IPS-20b (cell line): Measurements from ENCODE around the gene PROX2.

Experiments
- H3K27ac ChIP-seq: one replicate; pipeline ENCODE4 v1.5.1; 2013; ENCODE audit warnings: low read length
- H3K27me3 ChIP-seq: 2 replicates; pipeline ENCODE4 v1.6.1; 2013; ENCODE audit warnings: mild to moderate bottlenecking, low read length, inconsistent platforms; ENCODE audit not compliant: insufficient read depth
- H3K36me3 ChIP-seq: 2 replicates; pipeline ENCODE4 v1.6.1; 2013; ENCODE audit warnings: low read depth, mild to moderate bottlenecking, inconsistent platforms, low read length, moderate library complexity; ENCODE audit not compliant: insufficient read depth
- H3K4me1 ChIP-seq: 2 replicates; pipeline ENCODE4 v1.6.1; 2013; ENCODE audit warnings: mild to moderate bottlenecking, control low read depth, inconsistent platforms, low read length, moderate library complexity; ENCODE audit not compliant: insufficient read depth
- H3K4me3 ChIP-seq: 2 replicates; pipeline ENCODE4 v1.5.1; 2013; ENCODE audit warnings: mild to moderate bottlenecking, low read length, inconsistent platforms
- H3K9ac ChIP-seq: 2 replicates; pipeline ENCODE4 v1.6.1; 2013; ENCODE audit warnings: low read depth, mild to moderate bottlenecking, inconsistent platforms, low read length, moderate library complexity
- H3K9me3 ChIP-seq: 2 replicates; pipeline ENCODE4 v1.6.1; 2013; ENCODE audit warnings: mild to moderate bottlenecking, low read depth, low read length, inconsistent platforms; ENCODE audit not compliant: insufficient read depth

The PROX2 gene

DNA sequence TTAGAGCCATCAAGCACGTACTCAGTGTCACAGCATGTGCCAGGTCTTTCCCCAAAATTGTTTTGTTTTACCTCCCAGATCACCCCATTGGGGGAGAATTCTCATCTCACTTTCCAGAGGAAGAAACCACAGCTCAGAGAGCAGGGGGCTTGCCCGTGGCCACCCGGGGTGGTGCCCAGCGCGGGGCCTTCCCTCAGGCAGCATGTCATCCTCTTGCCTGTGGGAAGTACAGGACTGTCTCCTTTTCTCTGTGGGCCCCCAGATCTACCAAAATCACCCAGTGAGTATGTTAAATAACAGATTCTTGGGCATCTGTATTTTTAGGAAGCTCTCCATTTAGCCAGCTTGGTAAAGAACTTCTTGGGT is 41.2 kb upstream of the PROX2 start:
- Histone ChIP-seq H3K9ac (no peak overlapping the region), H3K9me3 (no peaks in the 10 kb centered on the region), H3K4me3 (no peak overlapping the region), H3K4me1 (no peaks in the 10 kb centered on the region), H3K27me3 (peaks cover 2% of the 10 kb centered on the region; the same call in 1 of the 2 replicates), H3K27ac (no peak overlapping the region), H3K36me3 (no peaks in the 10 kb centered on the region)

DNA sequence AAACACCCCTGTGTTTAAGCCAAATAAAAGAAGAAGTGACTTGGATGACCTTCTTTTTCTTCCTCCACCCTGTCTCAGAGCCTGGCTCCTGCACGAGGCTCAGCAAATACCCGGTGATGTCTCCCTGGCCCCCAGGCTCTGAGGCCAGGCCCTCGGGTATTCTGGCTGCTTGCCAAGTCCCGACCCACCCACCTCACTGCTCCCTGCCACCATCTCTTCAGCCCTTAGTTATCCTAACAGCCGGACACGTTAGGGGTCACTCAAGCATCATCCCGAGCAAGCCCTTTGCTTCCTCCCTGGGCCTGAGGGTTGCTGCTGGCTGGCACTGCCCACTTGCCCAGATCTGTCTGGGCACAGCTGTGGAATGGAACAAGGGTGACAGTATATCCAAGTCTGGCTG is 39.9 kb upstream of the PROX2 start:
- no peak overlapping the region for H3K27ac ChIP-seq
- no peak overlapping the region for H3K4me3 ChIP-seq
- H3K9ac ChIP-seq: no peak overlapping the region
- no peaks in the 10 kb centered on the region for H3K36me3 ChIP-seq
- no peaks in the 10 kb centered on the region for H3K9me3 ChIP-seq
- no peaks in the 10 kb centered on the region for H3K4me1 ChIP-seq
- H3K27me3 ChIP-seq: no peaks in the 10 kb centered on the region

DNA sequence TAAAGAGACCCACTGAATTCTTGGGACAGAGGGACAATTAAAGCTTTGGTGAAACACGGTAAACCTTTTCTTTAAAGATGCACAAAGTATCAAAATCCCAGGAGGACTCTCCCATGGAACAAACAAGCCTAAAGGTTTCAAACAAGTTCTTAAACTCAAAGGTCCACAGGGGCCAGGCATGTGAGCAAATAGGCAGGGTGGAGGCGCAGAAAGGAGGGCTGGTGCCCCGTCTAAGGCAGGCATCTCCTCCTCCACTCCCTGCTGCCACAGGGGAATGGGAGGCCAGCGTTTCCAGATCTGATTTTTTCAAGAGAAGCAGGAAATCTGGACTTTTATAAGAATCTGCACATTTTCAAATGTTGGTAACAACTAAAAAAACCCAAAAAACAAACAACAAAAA is 39.5 kb upstream of the PROX2 start:
- H3K9ac ChIP-seq: no peak overlapping the region
- no peaks in the 10 kb centered on the region for H3K27me3 ChIP-seq
- H3K9me3 ChIP-seq: no peaks in the 10 kb centered on the region
- no peaks in the 10 kb centered on the region for H3K36me3 ChIP-seq
- H3K27ac ChIP-seq: no peak overlapping the region
- no peak overlapping the region for H3K4me3 ChIP-seq
- no peaks in the 10 kb centered on the region for H3K4me1 ChIP-seq

DNA sequence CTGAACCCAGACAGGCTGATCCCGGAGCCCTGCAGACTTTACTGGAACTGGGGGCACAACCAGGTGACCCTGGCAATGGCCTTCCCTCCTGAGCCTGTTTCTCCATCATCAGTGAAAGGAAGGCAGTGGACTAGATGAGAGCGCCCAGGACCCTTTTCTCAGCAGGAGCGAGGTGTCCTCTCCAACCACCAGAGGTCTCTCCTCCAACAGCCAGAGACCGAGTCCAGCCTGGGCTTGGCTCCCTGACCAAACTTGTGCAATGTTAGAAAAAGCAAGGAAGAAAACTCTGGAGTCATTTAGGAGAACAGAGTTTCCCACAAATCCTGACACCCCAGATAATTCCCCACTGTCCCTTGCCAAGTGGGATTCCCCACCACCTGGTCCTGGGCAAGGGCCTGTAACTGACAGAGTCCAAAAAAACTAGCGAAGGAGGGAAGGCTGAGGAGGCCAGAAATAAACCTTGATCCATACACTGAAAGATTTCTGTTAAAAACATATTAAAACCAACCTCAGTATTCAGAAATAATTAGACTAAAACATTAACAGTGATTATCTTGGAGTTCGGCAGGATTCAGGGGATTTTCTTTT is 38.1 kb upstream of the PROX2 start:
- no peak overlapping the region for H3K27ac ChIP-seq
- no peaks in the 10 kb centered on the region for H3K4me1 ChIP-seq
- no peak overlapping the region for H3K9ac ChIP-seq
- H3K36me3 ChIP-seq: no peaks in the 10 kb centered on the region
- H3K9me3 ChIP-seq: no peaks in the 10 kb centered on the region
- no peaks in the 10 kb centered on the region for H3K27me3 ChIP-seq
- no peak overlapping the region for H3K4me3 ChIP-seq

DNA sequence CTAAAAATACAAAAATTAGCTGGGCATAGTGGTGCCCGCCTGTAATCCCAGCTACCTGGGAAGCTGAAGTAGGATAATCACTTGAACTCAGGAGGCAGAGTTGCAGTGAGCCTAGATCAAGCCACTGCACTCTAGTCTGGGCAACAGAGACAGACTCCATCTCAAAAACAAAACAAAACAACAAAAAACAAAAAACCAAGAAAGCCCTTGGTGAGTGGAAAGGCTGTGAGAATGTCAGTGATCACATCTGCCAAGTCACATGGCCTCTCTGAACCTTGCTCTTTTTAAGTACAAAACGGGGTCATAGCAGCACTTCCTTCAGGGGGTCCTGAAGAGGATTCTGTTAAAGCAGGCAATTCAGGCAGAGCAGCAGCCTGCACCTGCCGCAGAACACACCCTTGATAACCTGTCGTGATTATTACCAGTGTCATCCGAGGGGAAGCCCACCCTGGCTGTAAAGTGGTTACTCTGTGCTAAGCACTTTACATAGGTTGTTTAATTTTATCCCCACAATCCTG is 37.5 kb upstream of the PROX2 start:
- H3K9me3 ChIP-seq: no peaks in the 10 kb centered on the region
- no peak overlapping the region for H3K27ac ChIP-seq
- no peaks in the 10 kb centered on the region for H3K27me3 ChIP-seq
- no peaks in the 10 kb centered on the region for H3K4me1 ChIP-seq
- no peak overlapping the region for H3K4me3 ChIP-seq
- no peaks in the 10 kb centered on the region for H3K36me3 ChIP-seq
- H3K9ac ChIP-seq: no peak overlapping the region

DNA sequence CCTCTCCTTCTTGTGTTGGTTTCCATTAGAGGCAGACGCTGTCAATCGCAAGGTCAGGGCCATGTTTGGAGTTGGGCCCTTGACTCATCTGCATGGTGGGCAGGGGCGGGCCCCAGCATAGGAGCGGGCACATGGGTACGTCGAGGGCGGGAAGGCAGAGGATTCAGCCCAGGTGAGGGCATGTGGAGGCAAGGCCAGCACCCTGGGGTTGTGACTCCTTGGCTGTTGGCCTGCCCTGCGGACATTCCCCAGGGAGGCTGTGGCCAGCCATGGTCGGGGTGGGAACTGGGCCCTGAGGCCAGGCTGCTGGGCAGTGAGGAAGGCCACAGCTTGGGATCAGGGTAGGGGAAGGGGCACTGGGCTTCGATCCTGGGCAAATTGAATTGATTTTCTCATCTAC is 36.9 kb upstream of the PROX2 start:
- Histone ChIP-seq H3K27me3 (no peaks in the 10 kb centered on the region), H3K27ac (no peak overlapping the region), H3K4me3 (no peak overlapping the region), H3K36me3 (no peaks in the 10 kb centered on the region), H3K4me1 (no peaks in the 10 kb centered on the region), H3K9ac (no peak overlapping the region), H3K9me3 (no peaks in the 10 kb centered on the region)

DNA sequence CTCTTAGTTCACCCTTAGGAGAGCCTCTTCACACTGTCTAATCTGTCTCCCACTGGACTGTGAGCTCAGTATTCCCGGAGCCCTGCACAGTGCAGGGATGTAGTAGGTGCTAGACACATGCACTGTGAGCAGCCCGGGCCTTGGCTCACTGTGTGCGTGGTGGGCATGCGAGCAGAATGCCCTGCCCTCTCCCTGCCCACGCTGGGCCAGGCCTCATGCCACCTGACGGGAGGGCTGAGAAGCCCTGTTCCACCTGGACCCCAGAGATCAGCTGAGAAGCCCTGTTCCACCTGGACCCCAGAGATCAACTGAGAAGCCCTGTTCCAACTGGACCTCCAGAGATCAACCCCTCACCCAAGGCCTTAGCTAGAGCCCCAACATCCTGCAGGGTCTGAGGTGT is 36.2 kb upstream of the PROX2 start:
- Histone ChIP-seq H3K9ac (no peak overlapping the region), H3K27ac (no peak overlapping the region), H3K27me3 (no peaks in the 10 kb centered on the region), H3K4me3 (no peak overlapping the region), H3K36me3 (no peaks in the 10 kb centered on the region), H3K9me3 (no peaks in the 10 kb centered on the region), H3K4me1 (no peaks in the 10 kb centered on the region)

DNA sequence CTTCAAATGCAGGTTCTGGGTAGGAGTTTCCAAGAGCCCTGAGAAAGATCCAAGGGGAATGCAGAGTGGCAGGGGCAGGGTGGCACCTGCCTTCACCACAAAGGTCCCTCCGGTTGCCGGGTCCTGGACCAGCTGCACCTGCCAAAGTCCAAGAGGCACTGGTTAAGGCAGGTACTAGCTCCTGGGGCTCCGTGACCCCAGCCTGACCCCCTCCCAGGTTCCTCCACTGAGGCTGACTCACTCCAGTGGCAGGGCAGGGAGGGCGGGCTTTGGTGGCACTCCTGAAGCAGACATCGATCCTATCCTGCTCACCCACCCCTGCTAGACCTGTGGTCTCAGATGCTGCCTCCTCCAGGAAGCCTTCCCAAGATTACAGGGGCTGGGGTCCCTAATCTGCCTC is 35.8 kb upstream of the PROX2 start:
- H3K4me1 ChIP-seq: no peaks in the 10 kb centered on the region
- no peaks in the 10 kb centered on the region for H3K27me3 ChIP-seq
- no peak overlapping the region for H3K9ac ChIP-seq
- peaks cover under 1% of the 10 kb centered on the region; the same call in 1 of the 2 replicates for H3K36me3 ChIP-seq
- H3K9me3 ChIP-seq: no peaks in the 10 kb centered on the region
- no peak overlapping the region for H3K4me3 ChIP-seq
- H3K27ac ChIP-seq: no peak overlapping the region

DNA sequence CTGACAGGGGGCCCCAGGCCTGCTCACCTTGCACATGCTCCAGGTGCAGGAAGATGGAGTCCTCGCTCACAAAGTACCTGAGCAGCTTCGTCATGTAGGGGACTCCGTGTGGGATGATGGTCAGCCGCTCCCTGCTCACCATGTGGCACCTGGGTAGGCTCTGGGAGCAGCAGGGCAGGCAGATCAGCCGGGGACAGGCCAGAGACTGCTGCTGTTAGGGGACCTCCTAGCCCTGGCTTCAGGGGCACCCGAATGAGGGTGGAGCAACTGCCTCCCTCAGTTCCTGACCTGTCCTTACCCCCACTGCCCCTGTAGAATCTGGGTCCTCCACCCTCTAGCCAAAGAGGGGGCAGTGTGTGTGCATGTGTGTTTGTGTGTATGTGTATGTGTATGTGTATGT is 35.3 kb upstream of the PROX2 start:
- Histone ChIP-seq H3K36me3 (peaks cover 4% of the 10 kb centered on the region), H3K4me3 (no peak overlapping the region), H3K9ac (no peak overlapping the region), H3K4me1 (no peaks in the 10 kb centered on the region), H3K27ac (no peak overlapping the region), H3K27me3 (no peaks in the 10 kb centered on the region), H3K9me3 (no peaks in the 10 kb centered on the region)

DNA sequence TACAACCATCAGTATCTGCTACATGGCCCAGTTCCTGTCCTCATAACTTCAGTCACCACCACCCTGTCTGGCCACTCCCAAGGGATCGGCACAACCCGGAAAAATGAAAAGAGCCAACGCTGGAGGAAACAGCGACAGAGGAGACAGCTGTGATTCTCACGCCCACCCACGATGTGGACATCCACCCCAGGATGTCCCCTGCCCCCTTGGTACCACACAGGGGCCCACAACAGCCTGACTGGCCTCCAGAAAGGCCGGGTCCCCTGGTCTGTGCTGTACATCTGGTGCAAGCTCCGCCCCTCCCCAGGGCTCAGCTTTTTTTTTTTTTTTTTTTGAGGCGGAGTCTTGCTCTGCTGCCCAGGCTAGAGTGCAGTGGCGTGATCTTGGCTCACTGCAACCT is 34.6 kb upstream of the PROX2 start:
- no peaks in the 10 kb centered on the region for H3K4me1 ChIP-seq
- peaks cover 4% of the 10 kb centered on the region for H3K36me3 ChIP-seq
- no peak overlapping the region for H3K9ac ChIP-seq
- H3K4me3 ChIP-seq: no peak overlapping the region
- H3K27me3 ChIP-seq: no peaks in the 10 kb centered on the region
- no peaks in the 10 kb centered on the region for H3K9me3 ChIP-seq
- no peak overlapping the region for H3K27ac ChIP-seq

DNA sequence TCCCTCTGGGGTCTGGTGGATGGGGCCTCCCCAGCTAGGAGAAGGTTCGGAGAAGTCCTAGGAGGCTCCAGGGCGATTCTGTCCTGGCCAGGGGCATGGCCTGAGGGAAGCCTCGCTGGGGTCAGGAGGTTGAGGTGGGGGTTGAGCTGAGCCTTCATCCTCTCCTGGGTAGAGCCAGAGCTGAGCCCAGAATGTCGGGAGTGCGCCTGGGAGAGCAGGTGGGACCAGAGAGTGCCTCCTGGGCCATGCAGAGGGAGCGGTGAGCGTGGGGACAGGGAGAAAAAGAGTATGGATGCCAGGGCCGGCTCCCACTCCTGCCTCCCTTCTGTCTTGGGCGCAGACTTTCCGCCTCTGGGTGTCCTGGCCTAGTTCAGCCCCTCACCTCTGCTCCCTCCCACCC is 34.0 kb upstream of the PROX2 start:
- Histone ChIP-seq H3K4me1 (no peaks in the 10 kb centered on the region), H3K9ac (no peak overlapping the region), H3K27me3 (no peaks in the 10 kb centered on the region), H3K9me3 (no peaks in the 10 kb centered on the region), H3K4me3 (no peak overlapping the region), H3K27ac (no peak overlapping the region), H3K36me3 (peaks cover 4% of the 10 kb centered on the region)

DNA sequence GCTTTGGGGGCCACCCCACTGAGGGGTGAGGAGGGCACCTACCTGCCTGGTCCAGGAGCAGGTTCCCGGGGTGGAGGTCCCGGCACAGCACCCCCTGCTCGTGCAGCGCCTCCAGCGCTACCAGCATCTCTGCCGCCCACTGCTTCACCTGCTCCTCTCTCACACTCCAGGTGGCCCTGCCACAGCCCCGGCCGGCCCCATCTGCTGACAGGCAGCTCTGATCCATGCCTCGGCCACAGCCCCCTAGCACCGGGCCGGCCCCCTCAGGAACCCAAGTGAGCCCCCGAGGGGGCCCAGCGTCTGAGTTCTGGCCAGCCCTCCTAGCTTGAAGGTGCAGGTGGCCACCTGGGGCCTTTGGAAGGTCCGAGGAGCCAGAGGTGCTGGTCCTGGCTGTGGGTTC is 33.6 kb upstream of the PROX2 start:
- H3K9ac ChIP-seq: no peak overlapping the region
- no peaks in the 10 kb centered on the region for H3K27me3 ChIP-seq
- H3K27ac ChIP-seq: no peak overlapping the region
- H3K36me3 ChIP-seq: peaks cover 8% of the 10 kb centered on the region
- no peaks in the 10 kb centered on the region for H3K4me1 ChIP-seq
- no peak overlapping the region for H3K4me3 ChIP-seq
- H3K9me3 ChIP-seq: no peaks in the 10 kb centered on the region
